H1 (cell line): ENCODE results near the gene SLC1A7.

ENCODE experiments used
- ATF3 ChIP-seq: IDR thresholded peaks from 2 replicates; pipeline ENCODE4 v1.6.1; 2011; ENCODE audit warnings: low read depth, mild to moderate bottlenecking, low read length; ENCODE audit not compliant: insufficient read depth
- BACH1 ChIP-seq: IDR thresholded peaks from 2 replicates; pipeline ENCODE4 v1.6.1; 2012; ENCODE audit warnings: low read length, improper control_type of control experiment
- CEBPB ChIP-seq: IDR thresholded peaks from 2 replicates; pipeline ENCODE4 v1.6.1; 2012; ENCODE audit warnings: low read depth, low read length
- CTCF ChIP-seq, 3 experiments: IDR thresholded peaks; 1 replicate in 2 of 3; 2 replicates in 1 of 3; pipeline versions ENCODE4 v1.5.1 to v1.6.1; 2011; ENCODE audit warnings: low read length in 3 of 3, mild to moderate bottlenecking in 3 of 3, inconsistent platforms in 2 of 3, low read depth in 1 of 3, moderate library complexity in 1 of 3; ENCODE audit not compliant: insufficient read depth in 1 of 3; ENCODE audit errors: control extremely low read depth in 1 of 3
- EP300 ChIP-seq, 2 experiments: IDR thresholded peaks; 1 replicate in 1 of 2; 2 replicates in 1 of 2; pipeline ENCODE4 v1.6.1; 2011 to 2012; ENCODE audit warnings: low read depth in 2 of 2, low read length in 2 of 2, mild to moderate bottlenecking in 2 of 2, borderline replicate concordance in 1 of 2, inconsistent platforms in 1 of 2, moderate library complexity in 1 of 2
- MAX ChIP-seq: IDR thresholded peaks from 2 replicates; pipeline ENCODE4 v1.6.1; 2012; ENCODE audit warnings: inconsistent platforms
- POLR2A ChIP-seq, 2 experiments: IDR thresholded peaks; 1 replicate in 1 of 2; 2 replicates in 1 of 2; pipeline ENCODE4 v1.6.1; 2011; ENCODE audit warnings: low read depth in 2 of 2, low read length in 2 of 2, mild to moderate bottlenecking in 2 of 2; ENCODE audit errors: control extremely low read depth in 1 of 2
- POLR2AphosphoS5 ChIP-seq: IDR thresholded peaks from 2 replicates; pipeline ENCODE4 v1.6.1; 2011; ENCODE audit warnings: low read depth, low read length
- RFX5 ChIP-seq: IDR thresholded peaks from 2 replicates; pipeline ENCODE4 v1.6.1; 2011; ENCODE audit warnings: low read depth, low read length, improper control_type of control experiment, borderline replicate concordance

- no peak for TF ChIP-seq POLR2A (IDR thresholded peaks at IDR 0.05; ENCODE audit: control extremely low read depth in 1 of 2, low read depth in 2 of 2, low read length in 2 of 2)
- TF ChIP-seq ATF3, result no peak
- TF ChIP-seq BACH1, result no peak
- TF ChIP-seq CEBPB, result no peak
- TF ChIP-seq CTCF (IDR thresholded peaks at IDR 0.05; ENCODE audit: control extremely low read depth in 1 of 3, insufficient read depth in 1 of 3, low read depth in 1 of 3, low read length in 3 of 3), result no peak
- no peak for TF ChIP-seq RFX5
- TF ChIP-seq EP300 (IDR thresholded peaks at IDR 0.05; ENCODE audit: borderline replicate concordance in 1 of 2, low read depth in 2 of 2, low read length in 2 of 2), result no peak
- TF ChIP-seq MAX, result no peak
- TF ChIP-seq POLR2AphosphoS5, result no peak
These were observed 13.1 kb upstream of the SLC1A7 start for GRCh38 chr1:53155534-53155933.
